GM19324 (cell line): ENCODE results near the gene OR10J5.

Source experiments
- ATAC-seq: cut with Tn5 transposase; IDR thresholded peaks from one replicate; pipeline ENCODE4 v1.9.1; 2021; ENCODE audit warnings: mild to moderate bottlenecking, moderate library complexity; ENCODE audit not compliant: unreplicated experiment, low FRiP score

Gene OR10J5

DNA sequence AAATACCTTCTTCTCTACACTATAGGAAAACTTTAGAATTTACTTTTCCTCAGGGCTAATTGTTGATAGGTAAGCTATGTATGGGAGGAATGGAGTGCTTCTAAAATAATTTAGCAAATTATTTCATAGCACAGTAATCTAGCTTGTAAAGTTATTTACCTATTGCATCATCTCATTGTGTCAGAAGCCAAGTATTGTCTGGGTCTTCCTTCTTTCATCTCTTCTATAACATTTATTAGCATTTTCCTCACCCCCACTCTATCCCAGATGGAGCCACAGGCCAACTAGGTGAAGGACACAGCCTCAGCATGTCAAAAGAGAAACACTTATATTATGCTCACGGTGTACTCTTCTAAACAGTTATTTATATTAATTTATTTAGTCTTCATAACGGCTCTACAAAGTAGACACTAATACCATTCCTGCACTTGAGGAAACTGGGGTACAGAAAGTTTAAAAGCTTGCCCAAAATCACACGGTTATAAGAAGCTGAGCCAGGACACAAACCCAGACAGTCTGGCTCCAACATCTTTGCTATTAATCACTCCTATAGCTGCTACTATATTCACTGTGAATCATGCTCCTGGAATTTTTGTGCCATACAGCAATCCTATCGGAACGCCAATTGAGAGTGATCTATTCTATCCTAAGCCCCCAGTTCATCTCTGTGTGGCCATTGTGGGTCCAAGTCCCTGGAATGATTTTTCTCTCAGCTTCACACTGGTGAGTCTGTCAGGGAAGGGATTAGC is 43.1 kb downstream of the OR10J5 start:
- no peak for ATAC-seq
